A549 (cell line): ENCODE measurements around the gene PEX16.

ENCODE experiments used
- KDM1A ChIP-seq: fragments of 200-600 bp; sonication (generic); IDR thresholded peaks from 2 replicates; pipeline ENCODE4 v1.6.1; 2016; ENCODE audit warnings: low read depth, mild to moderate bottlenecking
- KDM5A ChIP-seq: fragments of 200-600 bp; sonication (generic); IDR thresholded peaks from 2 replicates; pipeline ENCODE4 v1.6.1; 2016; ENCODE audit warnings: antibody characterized with exemption, mild to moderate bottlenecking
- RCOR1 ChIP-seq: fragments of 150-350 bp; IDR thresholded peaks from 2 replicates; pipeline ENCODE4 v1.6.1; 2014; ENCODE audit warnings: antibody characterized with exemption, low read length, low read depth
- TF ChIP-seq, protein P1 (sequence below): fragments of 200-600 bp; sonication (generic); IDR thresholded peaks from 2 replicates; pipeline ENCODE4 v1.6.1; 2016; ENCODE audit warnings: antibody characterized with exemption, mild to moderate bottlenecking, moderate library complexity
- TF ChIP-seq, protein P2 (sequence below): fragments of >200 bp; sonication (Bioruptor Twin); formaldehyde crosslinking; IDR thresholded peaks from 3 replicates; pipeline ENCODE4 v1.5.1; 2016

DNA sequence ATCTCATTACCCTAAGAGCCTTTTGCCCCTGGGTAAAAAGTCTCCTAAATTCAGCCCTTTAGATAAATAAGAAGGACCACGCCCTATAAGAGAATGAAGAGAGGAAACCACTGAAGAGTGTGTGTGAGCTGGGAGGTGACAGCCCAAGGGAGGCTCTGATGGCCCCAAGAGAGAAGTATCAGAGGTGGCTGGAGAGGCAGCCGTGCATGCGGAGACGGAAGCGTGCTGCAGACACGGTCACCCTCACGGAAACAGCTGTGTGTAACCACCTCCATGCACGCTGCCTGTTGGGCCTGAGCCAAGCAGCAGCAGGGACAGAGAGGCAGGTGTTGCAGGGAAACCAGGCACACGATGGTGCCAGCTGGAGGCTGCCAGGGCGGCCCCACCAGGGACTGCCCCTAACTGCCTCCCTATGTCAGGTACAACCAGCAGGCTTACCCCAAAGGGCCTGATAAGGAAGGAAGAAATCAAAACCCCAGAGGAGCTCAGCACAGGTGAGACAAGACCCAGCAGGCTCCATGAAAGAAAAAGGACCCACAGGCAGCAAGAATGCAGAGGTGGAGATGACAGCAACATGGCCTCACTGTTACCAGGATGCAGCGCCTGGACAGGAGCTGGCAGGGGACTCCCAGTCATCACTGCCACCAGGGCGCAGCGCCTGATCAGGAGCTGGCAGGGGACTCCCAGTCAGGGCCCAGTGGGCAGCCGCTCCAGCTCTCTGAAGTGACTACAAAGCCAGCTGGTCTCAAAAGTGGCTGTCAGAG is 12.5 kb upstream of the PEX16 start:
- TF ChIP-seq RCOR1 = no peak
- TF ChIP-seq KDM5A = no peak
- TF ChIP-seq, protein P1, sequence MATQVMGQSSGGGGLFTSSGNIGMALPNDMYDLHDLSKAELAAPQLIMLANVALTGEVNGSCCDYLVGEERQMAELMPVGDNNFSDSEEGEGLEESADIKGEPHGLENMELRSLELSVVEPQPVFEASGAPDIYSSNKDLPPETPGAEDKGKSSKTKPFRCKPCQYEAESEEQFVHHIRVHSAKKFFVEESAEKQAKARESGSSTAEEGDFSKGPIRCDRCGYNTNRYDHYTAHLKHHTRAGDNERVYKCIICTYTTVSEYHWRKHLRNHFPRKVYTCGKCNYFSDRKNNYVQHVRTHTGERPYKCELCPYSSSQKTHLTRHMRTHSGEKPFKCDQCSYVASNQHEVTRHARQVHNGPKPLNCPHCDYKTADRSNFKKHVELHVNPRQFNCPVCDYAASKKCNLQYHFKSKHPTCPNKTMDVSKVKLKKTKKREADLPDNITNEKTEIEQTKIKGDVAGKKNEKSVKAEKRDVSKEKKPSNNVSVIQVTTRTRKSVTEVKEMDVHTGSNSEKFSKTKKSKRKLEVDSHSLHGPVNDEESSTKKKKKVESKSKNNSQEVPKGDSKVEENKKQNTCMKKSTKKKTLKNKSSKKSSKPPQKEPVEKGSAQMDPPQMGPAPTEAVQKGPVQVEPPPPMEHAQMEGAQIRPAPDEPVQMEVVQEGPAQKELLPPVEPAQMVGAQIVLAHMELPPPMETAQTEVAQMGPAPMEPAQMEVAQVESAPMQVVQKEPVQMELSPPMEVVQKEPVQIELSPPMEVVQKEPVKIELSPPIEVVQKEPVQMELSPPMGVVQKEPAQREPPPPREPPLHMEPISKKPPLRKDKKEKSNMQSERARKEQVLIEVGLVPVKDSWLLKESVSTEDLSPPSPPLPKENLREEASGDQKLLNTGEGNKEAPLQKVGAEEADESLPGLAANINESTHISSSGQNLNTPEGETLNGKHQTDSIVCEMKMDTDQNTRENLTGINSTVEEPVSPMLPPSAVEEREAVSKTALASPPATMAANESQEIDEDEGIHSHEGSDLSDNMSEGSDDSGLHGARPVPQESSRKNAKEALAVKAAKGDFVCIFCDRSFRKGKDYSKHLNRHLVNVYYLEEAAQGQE = no peak
- TF ChIP-seq KDM1A = no peak
- TF ChIP-seq, protein P2, sequence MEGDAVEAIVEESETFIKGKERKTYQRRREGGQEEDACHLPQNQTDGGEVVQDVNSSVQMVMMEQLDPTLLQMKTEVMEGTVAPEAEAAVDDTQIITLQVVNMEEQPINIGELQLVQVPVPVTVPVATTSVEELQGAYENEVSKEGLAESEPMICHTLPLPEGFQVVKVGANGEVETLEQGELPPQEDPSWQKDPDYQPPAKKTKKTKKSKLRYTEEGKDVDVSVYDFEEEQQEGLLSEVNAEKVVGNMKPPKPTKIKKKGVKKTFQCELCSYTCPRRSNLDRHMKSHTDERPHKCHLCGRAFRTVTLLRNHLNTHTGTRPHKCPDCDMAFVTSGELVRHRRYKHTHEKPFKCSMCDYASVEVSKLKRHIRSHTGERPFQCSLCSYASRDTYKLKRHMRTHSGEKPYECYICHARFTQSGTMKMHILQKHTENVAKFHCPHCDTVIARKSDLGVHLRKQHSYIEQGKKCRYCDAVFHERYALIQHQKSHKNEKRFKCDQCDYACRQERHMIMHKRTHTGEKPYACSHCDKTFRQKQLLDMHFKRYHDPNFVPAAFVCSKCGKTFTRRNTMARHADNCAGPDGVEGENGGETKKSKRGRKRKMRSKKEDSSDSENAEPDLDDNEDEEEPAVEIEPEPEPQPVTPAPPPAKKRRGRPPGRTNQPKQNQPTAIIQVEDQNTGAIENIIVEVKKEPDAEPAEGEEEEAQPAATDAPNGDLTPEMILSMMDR = no peak
